Measurements from ENCODE around the gene PROC. TPM values are rescaled to one million over a fixed set of nuclear protein-coding genes. Genes with fewer than 3 reads are reported as not detected.

The PROC gene
- polyA plus RNA-seq, 1 donor = 0.46 TPM

DNA sequence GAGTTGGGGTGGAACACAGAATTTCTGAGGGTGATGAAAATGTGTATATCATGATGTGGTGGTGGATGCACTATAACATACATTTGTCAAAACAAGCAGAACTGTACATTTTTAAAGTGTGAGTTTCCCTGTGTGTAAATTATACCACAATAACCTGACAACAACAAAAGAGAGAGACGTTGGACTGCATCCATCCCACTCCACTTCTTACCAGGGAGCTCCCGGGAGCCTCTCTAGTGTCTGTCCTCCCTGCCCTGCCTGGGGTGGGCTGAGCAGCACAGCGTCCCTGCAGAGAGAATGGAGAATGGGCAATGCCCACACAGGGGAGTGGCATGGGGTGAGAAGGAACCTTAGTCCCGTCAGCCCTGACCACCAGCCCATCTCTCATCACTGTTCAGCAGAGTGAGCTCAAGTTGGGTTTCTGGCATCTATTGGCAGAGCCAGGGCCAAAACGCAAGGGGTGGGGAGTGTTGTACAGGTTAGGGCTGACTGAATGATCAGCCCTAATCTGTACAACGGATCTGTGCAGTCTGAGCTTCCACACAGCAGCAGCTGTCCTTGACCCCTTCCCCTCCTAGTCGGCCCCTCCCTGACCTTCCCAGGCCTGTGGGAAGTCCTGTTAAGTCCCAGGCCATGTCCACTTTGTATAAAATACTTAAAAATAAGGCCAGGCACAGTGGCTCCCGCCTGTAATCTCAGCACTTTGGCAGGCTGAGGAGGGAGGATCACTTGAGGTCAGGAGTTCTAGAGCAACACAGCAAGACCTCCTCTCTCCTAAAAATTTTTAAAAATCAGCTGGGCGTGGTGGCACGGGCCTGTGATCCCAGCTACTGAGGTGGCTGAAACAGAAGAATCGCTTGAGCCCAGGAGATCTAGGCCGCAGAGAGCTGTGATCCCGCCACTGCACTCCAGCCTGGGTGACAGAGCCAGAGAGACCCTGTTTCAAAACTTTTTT is 3.3 kb upstream of the PROC start:
- DNase-seq (ENCODE audit: low read depth) = no peak

DNA sequence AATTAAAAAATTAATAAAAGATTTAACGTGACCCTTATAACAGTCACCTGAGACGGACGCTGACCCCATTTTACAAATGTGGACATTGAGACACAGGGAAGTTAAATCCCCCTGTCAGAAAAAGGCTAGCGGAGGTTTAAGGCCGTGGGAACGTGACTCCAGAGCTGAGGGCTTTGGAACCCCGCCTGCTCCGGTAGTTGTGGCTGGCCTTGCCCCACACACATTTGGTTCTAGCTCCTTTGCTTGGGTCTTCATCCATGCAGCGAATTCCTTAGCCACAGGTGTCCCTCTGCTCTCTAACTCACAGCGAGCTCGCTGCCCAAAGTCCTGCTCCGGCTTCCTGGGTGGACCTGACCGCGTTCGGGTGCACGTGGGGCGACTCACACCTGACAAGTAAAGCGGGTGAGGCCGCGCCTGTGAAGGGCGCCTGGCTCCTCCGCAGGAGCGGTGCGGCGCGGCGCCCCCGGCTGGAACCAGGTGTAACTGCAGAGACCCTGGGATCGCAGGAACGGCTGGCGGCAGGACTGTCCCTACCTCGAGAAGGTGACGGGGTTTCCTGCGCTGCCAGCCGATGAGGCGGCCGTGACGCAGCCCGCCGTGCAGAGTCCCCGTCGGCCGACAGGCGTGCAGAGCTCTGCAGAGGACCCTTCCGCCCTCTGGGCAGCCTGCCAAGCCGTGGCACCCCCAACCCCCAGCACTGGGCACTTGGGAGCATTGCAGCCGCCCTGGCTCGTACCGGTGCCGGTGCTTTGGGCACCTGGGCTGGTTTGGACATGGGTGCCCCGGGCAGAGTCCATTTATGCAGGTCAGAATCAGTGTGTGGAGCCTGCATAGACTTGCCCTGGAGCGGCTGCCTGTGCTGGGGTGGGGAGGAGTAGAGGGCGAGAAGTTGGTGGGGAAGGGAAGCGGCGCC is 2.4 kb upstream of the PROC start:
- DNase-seq (ENCODE audit: low read depth) = no peak

DNA sequence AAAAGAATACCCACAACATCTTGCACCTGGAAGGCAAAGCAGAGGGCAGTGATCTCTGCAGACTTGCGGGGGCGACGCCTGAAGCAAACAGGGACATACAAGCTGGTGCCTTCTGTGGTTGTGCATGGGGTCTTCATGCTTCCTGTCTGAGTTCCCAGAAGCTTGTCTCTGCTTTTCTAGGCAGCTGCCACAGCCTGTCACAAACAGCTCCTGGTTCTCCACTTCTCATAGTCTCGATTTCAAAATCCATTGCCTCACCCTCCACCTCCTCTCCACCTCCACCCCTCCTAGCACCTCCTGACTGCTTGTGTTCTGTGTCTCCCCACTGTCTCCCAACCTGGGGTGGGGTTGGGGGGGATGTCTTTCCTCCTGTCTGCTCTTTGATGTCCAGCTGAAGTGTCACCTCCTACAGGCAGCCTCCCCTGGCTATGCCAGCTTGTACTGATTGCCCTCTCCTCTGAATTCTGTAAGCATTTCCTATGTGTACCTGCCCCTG is 1.7 kb upstream of the PROC start:
- no peak for DNase-seq (ENCODE audit: low read depth)

DNA sequence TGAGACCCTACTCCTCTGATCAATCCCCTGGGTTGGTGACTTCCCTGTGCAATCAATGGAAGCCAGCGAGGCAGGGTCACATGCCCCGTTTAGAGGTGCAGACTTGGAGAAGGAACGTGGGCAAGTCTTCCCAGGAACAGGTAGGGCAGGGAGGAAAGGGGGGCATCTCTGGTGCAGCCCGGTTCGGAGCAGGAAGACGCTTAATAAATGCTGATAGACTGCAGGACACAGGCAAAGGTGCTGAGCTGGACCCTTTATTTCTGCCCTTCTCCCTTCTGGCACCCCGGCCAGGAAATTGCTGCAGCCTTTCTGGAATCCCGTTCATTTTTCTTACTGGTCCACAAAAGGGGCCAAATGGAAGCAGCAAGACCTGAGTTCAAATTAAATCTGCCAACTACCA is 821 bp upstream of the PROC start:
- DNase-seq (ENCODE audit: low read depth) = no peak

DNA sequence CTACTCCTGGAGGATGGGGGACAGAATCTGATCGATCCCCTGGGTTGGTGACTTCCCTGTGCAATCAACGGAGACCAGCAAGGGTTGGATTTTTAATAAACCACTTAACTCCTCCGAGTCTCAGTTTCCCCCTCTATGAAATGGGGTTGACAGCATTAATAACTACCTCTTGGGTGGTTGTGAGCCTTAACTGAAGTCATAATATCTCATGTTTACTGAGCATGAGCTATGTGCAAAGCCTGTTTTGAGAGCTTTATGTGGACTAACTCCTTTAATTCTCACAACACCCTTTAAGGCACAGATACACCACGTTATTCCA is 844 bp downstream of the PROC start:
- DNase-seq (ENCODE audit: low read depth) = no peak

DNA sequence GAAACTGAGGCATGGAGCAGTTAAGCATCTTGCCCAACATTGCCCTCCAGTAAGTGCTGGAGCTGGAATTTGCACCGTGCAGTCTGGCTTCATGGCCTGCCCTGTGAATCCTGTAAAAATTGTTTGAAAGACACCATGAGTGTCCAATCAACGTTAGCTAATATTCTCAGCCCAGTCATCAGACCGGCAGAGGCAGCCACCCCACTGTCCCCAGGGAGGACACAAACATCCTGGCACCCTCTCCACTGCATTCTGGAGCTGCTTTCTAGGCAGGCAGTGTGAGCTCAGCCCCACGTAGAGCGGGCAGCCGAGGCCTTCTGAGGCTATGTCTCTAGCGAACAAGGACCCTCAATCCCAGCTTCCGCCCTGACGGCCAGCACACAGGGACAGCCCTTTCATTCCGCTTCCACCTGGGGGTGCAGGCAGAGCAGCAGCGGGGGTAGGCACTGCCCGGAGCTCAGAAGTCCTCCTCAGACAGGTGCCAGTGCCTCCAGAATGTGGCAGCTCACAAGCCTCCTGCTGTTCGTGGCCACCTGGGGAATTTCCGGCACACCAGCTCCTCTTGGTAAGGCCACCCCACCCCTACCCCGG is 1.3 kb downstream of the PROC start:
- no peak for DNase-seq (ENCODE audit: low read depth)

DNA sequence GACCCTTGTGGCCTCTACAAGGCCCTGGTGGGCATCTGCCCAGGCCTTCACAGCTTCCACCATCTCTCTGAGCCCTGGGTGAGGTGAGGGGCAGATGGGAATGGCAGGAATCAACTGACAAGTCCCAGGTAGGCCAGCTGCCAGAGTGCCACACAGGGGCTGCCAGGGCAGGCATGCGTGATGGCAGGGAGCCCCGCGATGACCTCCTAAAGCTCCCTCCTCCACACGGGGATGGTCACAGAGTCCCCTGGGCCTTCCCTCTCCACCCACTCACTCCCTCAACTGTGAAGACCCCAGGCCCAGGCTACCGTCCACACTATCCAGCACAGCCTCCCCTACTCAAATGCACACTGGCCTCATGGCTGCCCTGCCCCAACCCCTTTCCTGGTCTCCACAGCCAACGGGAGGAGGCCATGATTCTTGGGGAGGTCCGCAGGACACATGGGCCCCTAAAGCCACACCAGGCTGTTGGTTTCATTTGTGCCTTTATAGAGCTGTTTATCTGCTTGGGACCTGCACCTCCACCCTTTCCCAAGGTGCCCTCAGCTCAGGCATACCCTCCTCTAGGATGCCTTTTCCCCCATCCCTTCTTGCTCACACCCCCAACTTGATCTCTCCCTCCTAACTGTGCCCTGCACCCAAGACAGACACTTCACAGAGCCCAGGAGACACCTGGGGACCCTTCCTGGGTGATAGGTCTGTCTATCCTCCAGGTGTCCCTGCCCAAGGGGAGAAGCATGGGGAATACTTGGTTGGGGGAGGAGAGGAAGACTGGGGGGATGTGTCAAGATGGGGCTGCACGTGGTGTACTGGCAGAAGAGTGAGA is 2.0 kb downstream of the PROC start:
- no peak for DNase-seq (ENCODE audit: low read depth)

DNA sequence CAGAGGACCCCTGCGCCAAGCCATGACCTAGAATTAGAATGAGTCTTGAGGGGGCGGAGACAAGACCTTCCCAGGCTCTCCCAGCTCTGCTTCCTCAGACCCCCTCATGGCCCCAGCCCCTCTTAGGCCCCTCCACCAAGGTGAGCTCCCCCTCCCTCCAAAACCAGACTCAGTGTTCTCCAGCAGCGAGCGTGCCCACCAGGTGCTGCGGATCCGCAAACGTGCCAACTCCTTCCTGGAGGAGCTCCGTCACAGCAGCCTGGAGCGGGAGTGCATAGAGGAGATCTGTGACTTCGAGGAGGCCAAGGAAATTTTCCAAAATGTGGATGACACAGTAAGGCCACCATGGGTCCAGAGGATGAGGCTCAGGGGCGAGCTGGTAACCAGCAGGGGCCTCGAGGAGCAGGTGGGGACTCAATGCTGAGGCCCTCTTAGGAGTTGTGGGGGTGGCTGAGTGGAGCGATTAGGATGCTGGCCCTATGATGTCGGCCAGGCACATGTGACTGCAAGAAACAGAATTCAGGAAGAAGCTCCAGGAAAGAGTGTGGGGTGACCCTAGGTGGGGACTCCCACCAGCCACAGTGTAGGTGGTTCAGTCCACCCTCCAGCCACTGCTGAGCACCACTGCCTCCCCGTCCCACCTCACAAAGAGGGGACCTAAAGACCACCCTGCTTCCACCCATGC is 3.0 kb downstream of the PROC start:
- DNase-seq (ENCODE audit: low read depth) = no peak

DNA sequence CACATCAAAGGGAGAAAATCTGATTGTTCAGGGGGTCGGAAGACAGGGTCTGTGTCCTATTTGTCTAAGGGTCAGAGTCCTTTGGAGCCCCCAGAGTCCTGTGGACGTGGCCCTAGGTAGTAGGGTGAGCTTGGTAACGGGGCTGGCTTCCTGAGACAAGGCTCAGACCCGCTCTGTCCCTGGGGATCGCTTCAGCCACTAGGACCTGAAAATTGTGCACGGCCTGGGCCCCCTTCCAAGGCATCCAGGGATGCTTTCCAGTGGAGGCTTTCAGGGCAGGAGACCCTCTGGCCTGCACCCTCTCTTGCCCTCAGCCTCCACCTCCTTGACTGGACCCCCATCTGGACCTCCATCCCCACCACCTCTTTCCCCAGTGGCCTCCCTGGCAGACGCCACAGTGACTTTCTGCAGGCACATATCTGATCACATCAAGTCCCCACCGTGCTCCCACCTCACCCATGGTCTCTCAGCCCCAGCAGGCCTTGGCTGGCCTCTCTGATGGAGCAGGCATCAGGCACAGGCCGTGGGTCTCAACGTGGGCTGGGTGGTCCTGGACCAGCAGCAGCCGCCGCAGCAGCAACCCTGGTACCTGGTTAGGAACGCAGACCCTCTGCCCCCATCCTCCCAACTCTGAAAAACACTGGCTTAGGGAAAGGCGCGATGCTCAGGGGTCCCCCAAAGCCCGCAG is 3.8 kb downstream of the PROC start:
- DNase-seq (ENCODE audit: low read depth) = no peak

DNA sequence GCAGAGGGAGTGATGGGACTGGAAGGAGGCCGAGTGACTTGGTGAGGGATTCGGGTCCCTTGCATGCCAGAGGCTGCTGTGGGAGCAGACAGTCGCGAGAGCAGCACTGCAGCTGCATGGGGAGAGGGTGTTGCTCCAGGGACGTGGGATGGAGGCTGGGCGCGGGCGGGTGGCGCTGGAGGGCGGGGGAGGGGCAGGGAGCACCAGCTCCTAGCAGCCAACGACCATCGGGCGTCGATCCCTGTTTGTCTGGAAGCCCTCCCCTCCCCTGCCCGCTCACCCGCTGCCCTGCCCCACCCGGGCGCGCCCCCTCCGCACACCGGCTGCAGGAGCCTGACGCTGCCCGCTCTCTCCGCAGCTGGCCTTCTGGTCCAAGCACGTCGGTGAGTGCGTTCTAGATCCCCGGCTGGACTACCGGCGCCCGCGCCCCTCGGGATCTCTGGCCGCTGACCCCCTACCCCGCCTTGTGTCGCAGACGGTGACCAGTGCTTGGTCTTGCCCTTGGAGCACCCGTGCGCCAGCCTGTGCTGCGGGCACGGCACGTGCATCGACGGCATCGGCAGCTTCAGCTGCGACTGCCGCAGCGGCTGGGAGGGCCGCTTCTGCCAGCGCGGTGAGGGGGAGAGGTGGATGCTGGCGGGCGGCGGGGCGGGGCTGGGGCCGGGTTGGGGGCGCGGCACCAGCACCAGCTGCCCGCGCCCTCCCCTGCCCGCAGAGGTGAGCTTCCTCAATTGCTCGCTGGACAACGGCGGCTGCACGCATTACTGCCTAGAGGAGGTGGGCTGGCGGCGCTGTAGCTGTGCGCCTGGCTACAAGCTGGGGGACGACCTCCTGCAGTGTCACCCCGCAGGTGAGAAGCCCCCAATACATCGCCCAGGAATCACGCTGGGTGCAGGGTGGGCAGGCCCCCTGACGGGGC is 4.6 kb downstream of the PROC start:
- no peak for DNase-seq (ENCODE audit: low read depth)

DNA sequence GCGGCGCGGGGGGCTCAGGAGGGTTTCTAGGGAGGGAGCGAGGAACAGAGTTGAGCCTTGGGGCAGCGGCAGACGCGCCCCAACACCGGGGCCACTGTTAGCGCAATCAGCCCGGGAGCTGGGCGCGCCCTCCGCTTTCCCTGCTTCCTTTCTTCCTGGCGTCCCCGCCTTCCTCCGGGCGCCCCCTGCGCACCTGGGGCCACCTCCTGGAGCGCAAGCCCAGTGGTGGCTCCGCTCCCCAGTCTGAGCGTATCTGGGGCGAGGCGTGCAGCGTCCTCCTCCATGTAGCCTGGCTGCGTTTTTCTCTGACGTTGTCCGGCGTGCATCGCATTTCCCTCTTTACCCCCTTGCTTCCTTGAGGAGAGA is 5.2 kb downstream of the PROC start:
- no peak for DNase-seq (ENCODE audit: low read depth)

DNA sequence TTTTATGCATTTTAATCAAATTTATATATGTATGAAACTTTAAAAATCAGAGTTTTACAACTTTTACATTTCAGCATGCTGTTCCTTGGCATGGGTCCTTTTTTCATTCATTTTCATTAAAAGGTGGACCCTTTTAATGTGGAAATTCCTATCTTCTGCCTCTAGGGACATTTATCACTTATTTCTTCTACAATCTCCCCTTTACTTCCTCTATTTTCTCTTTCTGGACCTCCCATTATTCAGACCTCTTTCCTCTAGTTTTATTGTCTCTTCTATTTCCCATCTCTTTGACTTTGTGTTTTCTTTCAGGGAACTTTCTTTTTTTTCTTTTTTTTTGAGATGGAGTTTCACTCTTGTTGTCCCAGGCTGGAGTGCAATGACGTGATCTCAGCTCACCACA is 5.7 kb downstream of the PROC start:
- DNase-seq (ENCODE audit: low read depth) = no peak

DNA sequence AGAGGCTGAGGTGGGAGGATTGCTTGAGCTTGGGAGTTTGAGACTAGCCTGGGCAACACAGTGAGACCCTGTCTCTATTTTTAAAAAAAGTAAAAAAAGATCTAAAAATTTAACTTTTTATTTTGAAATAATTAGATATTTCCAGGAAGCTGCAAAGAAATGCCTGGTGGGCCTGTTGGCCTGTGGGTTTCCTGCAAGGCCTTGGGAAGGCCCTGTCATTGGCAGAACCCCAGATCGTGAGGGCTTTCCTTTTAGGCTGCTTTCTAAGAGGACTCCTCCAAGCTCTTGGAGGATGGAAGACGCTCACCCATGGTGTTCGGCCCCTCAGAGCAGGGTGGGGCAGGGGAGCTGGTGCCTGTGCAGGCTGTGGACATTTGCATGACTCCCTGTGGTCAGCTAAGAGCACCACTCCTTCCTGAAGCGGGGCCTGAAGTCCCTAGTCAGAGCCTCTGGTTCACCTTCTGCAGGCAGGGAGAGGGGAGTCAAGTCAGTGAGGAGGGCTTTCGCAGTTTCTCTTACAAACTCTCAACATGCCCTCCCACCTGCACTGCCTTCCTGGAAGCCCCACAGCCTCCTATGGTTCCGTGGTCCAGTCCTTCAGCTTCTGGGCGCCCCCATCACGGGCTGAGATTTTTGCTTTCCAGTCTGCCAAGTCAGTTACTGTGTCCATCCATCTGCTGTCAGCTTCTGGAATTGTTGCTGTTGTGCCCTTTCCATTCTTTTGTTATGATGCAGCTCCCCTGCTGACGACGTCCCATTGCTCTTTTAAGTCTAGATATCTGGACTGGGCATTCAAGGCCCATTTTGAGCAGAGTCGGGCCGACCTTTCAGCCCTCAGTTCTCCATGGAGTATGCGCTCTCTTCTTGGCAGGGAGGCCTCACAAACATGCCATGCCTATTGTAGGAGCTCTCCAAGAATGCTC is 6.6 kb downstream of the PROC start:
- DNase-seq (ENCODE audit: low read depth) = no peak

DNA sequence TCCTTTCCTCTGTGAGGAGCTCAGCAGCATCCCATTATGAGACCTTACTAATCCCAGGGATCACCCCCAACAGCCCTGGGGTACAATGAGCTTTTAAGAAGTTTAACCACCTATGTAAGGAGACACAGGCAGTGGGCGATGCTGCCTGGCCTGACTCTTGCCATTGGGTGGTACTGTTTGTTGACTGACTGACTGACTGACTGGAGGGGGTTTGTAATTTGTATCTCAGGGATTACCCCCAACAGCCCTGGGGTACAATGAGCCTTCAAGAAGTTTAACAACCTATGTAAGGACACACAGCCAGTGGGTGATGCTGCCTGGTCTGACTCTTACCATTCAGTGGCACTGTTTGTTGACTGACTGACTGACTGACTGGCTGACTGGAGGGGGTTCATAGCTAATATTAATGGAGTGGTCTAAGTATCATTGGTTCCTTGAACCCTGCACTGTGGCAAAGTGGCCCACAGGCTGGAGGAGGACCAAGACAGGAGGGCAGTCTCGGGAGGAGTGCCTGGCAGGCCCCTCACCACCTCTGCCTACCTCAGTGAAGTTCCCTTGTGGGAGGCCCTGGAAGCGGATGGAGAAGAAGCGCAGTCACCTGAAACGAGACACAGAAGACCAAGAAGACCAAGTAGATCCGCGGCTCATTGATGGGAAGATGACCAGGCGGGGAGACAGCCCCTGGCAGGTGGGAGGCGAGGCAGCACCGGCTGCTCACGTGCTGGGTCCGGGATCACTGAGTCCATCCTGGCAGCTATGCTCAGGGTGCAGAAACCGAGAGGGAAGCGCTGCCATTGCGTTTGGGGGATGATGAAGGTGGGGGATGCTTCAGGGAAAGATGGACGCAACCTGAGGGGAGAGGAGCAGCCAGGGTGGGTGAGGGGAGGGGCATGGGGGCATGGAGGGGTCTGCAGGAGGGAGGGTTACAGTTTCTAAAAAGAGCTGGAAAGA is 7.6 kb downstream of the PROC start:
- DNase-seq (ENCODE audit: low read depth) = no peak

DNA sequence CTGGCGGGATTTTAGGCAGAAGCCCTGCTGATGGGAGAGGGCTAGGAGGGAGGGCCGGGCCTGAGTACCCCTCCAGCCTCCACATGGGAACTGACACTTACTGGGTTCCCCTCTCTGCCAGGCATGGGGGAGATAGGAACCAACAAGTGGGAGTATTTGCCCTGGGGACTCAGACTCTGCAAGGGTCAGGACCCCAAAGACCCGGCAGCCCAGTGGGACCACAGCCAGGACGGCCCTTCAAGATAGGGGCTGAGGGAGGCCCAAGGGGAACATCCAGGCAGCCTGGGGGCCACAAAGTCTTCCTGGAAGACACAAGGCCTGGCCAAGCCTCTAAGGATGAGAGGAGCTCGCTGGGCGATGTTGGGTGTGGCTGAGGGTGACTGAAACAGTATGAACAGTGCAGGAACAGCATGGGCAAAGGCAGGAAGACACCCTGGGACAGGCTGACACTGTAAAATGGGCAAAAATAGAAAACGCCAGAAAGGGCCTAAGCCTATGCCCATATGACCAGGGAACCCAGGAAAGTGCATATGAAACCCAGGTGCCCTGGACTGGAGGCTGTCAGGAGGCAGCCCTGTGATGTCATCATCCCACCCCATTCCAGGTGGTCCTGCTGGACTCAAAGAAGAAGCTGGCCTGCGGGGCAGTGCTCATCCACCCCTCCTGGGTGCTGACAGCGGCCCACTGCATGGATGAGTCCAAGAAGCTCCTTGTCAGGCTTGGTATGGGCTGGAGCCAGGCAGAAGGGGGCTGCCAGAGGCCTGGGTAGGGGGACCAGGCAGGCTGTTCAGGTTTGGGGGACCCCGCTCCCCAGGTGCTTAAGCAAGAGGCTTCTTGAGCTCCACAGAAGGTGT is 8.5 kb downstream of the PROC start:
- no peak for DNase-seq (ENCODE audit: low read depth)

All from forelimb muscle (tissue), 1 donor.